HCT116 (cell line): ENCODE measurements around the gene SPTB.

Experiments used
- CTCF ChIP-seq, 3 experiments: fragments of 200-600 bp in 1 of 3; sonication (generic) in 1 of 3; IDR thresholded peaks in 2 of 3; conservative IDR thresholded peaks in 1 of 3; 2 replicates each; pipeline ENCODE4 v1.5.1; 2012 to 2017; ENCODE audit warnings: low read depth in 2 of 3, low read length in 2 of 3, antibody characterized with exemption in 1 of 3, borderline replicate concordance in 1 of 3, control low read depth in 1 of 3, mild to moderate bottlenecking in 1 of 3, mixed read lengths in 1 of 3, mixed run types in 1 of 3, moderate library complexity in 1 of 3; ENCODE audit not compliant: insufficient read depth in 1 of 3
- EZH2 ChIP-seq: fragments of 200-600 bp; sonication (generic); IDR thresholded peaks from 2 replicates; pipeline ENCODE4 v1.6.1; 2017; ENCODE audit warnings: antibody characterized with exemption, mixed run types
- POLR2A ChIP-seq: IDR thresholded peaks from 2 replicates; pipeline ENCODE4 v1.7.0; 2011; ENCODE audit warnings: borderline replicate concordance; ENCODE audit not compliant: insufficient read depth, insufficient read length; ENCODE audit errors: extremely low read depth
- YY1 ChIP-seq: IDR thresholded peaks from 2 replicates; pipeline ENCODE4 v1.6.1; 2011; ENCODE audit warnings: low read length, low read depth, moderate library complexity, mild to moderate bottlenecking; ENCODE audit not compliant: insufficient replicate concordance; ENCODE audit errors: extremely low read depth
- ZNF274 ChIP-seq: fragments of 200-500 bp; sonication (Bioruptor generic); IDR thresholded peaks from 2 replicates; pipeline ENCODE4 v1.6.1; 2014; ENCODE audit warnings: mild to moderate bottlenecking, low read depth, low read length, inconsistent platforms

- TF ChIP-seq POLR2A, result no peak
- TF ChIP-seq CTCF (IDR thresholded peaks at IDR 0.05 in 2 of 3, conservative IDR thresholded peaks at IDR 0.05 in 1 of 3; ENCODE audit: borderline replicate concordance in 1 of 3, insufficient read depth in 1 of 3, low read depth in 2 of 3, low read length in 2 of 3), result no peak
- TF ChIP-seq ZNF274, result no peak
- TF ChIP-seq EZH2, result no peak
- no peak for TF ChIP-seq YY1
Measured at GRCh38 chr14:64804754-64805260, 74.9 kb downstream of the SPTB start.
